Smooth muscle cell of the brain vasculature (primary cell): ENCODE measurements around the gene COQ3.

ENCODE experiments used
- DNase-seq: peaks from one replicate; pipeline ENCODE4 v3.0.0-alpha.2; 2012; ENCODE audit warnings: low read depth, low spot score

COQ3 gene

GRCh38 chr6:99333068-99333467 lies 60.9 kb downstream of the COQ3 start:
- DNase-seq = no peak

GRCh38 chr6:99331531-99331930 lies 62.5 kb downstream of the COQ3 start:
- DNase-seq = no peak

- peak; percentile 41 for DNase-seq
Observed at GRCh38 chr6:99330159-99330558, 63.8 kb downstream of the COQ3 start.

- no peak for DNase-seq
Observed at GRCh38 chr6:99324996-99325395, 69.0 kb downstream of the COQ3 start.
